HG03469 (cell line): ENCODE data around the gene ZFYVE16.
"Not testable (repeated sequence)": the region's sequence is repeated elsewhere in the genome, so short reads cannot be mapped to it uniquely, and the experiment has no call there.

Experiments
- ATAC-seq: cut with Tn5 transposase; IDR thresholded peaks from one replicate; pipeline ENCODE4 v1.9.1; 2021; ENCODE audit warnings: mild to moderate bottlenecking, moderate library complexity, moderate number of reproducible peaks; ENCODE audit not compliant: unreplicated experiment

Gene ZFYVE16

GRCh38 chr5:80409367-80409966 is 1.6 kb downstream of the ZFYVE16 start:
- no peak for ATAC-seq

GRCh38 chr5:80411589-80412219 is 3.8 kb downstream of the ZFYVE16 start:
- ATAC-seq: no peak

GRCh38 chr5:80414113-80414512 is 6.2 kb downstream of the ZFYVE16 start:
- ATAC-seq: no peak

GRCh38 chr5:80417973-80418372 is 10.1 kb downstream of the ZFYVE16 start:
- no peak for ATAC-seq

GRCh38 chr5:80424365-80424764 is 16.5 kb downstream of the ZFYVE16 start:
- not testable (repeated sequence) for ATAC-seq

GRCh38 chr5:80435476-80435875 is 27.6 kb downstream of the ZFYVE16 start:
- ATAC-seq: no peak

GRCh38 chr5:80437326-80437725 is 29.5 kb downstream of the ZFYVE16 start:
- no peak for ATAC-seq

GRCh38 chr5:80438739-80439138 is 30.9 kb downstream of the ZFYVE16 start:
- no peak for ATAC-seq

GRCh38 chr5:80439213-80439612 is 31.3 kb downstream of the ZFYVE16 start:
- no peak for ATAC-seq

GRCh38 chr5:80442742-80443141 is 34.9 kb downstream of the ZFYVE16 start:
- no peak for ATAC-seq

- no peak for ATAC-seq
Measured at GRCh38 chr5:80453366-80453765, 45.5 kb downstream of the ZFYVE16 start.

GRCh38 chr5:80463269-80463668 is 55.4 kb downstream of the ZFYVE16 start:
- ATAC-seq: no peak

- no peak for ATAC-seq
Measured at GRCh38 chr5:80466669-80467485, 59.0 kb downstream of the ZFYVE16 start.

- no peak for ATAC-seq
Measured at GRCh38 chr5:80468131-80468530, 60.3 kb downstream of the ZFYVE16 start.

GRCh38 chr5:80470631-80471030 is 62.8 kb downstream of the ZFYVE16 start:
- not testable (repeated sequence) for ATAC-seq

- no peak for ATAC-seq
Measured at GRCh38 chr5:80474929-80475328, 67.1 kb downstream of the ZFYVE16 start.

- no peak for ATAC-seq
Measured at GRCh38 chr5:80479713-80480112, 71.8 kb downstream of the ZFYVE16 start.

GRCh38 chr5:80480354-80480753 is 72.5 kb downstream of the ZFYVE16 start:
- no peak for ATAC-seq

- ATAC-seq: no peak
Measured at GRCh38 chr5:80481019-80481893, 73.4 kb downstream of the ZFYVE16 start.

GRCh38 chr5:80482578-80482977 is 74.7 kb downstream of the ZFYVE16 start:
- ATAC-seq: no peak

GRCh38 chr5:80483636-80484232 is 75.9 kb downstream of the ZFYVE16 start:
- no peak for ATAC-seq
